ENCODE results near the gene ZNRD2. TPM values are rescaled to one million over a fixed set of nuclear protein-coding genes. Genes with fewer than 3 reads are reported as not detected.

Gene ZNRD2
- total RNA-seq, 1 donor from 2014 or later = 30.0 TPM

DNA sequence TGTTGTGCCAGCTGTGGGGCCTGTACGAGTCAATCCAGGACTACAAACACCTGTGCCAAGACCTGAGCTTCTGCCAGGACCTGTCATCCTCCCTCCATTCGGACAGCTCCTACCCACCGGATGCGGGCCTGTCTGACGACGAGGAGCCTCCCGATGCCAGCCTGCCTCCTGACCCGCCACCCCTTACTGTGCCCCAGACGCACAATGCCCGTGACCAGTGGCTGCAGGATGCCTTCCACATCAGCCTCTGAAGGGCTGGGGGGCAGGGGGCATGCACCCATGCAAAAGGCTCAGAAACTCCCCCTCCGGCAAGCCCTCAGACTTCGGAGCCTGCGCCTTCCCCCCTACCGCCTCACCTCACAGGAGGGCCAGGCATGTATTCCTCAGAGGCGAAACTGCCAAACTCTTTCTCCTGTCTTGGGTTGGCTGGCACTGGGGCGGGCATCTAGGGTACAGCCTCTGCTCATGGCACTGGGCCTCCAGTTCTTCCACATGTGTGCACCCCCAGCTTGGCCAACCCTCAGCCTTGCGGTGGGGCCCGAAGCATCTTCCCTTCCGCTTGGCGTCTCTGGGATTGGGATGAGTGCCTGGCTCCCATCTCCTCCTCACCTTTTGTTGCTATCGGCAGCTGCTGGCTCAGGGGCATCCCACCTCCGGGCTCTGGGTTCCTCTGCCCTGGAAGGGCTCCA, 3.3 kb downstream of the ZNRD2 start:
- no peak for DNase-seq (ENCODE audit: low spot score)

DNA sequence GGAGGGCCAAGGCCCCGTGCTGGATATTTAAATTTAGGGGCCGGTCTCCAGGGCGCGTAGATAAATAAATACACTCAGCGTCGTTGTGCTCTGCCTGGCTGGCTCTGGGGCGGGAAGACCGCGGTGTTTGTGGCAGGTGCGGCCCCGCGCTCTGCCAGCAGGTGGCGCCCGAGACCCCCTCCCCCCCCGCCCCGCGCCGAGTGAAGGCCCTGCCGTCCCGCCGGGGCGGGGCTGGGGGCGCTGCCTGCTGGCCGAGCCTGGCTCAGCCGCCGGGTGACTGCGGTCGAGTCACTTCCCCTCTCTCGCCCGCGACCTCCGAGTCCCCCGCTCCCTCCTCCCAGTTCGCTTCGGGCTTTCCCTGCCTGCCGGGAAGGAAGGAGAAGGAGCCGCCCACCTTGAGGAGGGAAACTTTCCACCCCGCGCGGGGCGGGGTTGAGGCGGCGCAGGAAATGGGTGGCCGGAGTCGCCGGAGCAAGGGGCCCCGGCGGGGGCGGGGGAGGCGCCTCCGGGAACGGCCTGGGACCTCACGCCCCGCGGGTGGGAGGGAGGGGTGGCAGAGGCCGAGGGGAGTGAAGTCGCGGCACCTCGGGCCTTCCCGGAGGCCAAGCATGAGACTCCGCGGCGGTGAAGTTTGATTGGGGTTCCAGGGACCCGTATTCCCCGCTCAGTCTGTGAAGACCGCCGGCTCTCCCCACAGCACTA, 4.0 kb downstream of the ZNRD2 start:
- peak; percentile 87 for DNase-seq (ENCODE audit: low spot score)

DNA sequence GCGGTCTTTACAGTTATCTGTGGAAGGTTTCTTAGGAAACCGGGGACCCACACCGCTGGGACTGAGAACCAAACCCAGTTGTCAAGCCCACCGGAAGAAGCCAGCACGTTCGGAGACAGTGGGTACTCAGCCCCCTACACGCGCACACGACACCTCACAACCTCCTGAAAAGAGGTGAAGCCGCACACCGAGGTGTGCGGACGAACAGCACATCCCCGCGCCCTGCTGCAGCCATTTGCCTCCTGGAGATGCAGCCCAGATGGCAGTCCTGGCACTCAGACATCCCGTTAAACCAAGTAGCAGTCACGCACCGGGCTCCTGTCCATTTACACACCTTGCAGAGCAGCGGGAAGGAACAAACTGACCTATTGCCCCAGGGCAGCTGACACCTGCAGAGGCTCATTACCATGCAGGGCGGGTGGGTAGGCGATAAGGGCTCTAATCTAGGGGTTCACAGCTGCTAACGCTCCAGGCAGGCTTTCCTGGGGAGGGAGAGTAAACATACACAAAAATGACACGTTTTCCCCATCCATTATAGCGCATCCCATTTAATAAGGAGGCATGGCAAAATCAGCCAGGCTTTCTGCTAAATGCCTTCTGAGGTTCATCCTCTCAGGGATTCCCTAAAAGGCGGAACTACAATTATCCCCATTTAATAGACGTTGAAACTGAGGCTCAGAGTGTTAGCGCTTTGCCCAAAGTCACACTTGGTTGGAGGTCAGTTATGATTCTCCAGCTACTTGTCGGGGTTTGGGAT, 4.7 kb downstream of the ZNRD2 start:
- DNase-seq (ENCODE audit: low spot score) = no peak

DNA sequence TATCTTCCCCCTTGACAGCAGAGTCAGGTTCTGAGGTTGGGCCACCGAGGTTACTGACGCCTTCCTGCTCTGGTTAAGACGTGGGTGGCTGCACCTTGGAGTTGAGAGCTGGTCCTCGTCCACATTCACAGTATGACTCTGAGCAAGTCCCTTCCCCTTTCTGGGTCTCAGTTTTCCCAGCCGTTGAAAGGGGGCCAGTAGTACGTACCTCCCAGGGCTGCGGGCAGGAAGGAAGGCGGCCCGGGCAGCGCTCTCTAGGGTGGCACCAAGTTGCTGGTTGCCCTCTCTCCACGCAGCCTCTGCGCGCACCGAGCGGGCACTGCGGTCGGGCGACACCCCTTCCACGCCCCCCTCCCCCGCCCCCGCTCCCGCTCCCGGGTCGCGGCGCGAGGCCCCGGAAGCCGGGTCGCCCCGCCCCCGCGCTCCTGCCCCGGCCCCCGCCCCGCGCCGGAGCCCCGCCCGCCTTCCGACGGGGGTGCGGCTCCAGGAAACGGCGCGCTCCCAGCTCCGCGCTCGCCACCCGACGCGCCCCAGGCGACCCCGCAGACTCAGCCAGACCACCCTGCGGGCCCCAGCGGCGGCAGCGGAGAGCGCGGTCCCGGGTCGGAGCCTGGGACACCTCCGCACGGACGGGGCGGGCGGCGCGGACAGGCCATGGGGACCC, 5.4 kb downstream of the ZNRD2 start, which contains the start of gene EHBP1L1:
Gene EHBP1L1 (plus strand): TSS at position 486 of the 664 bp plus-strand sequence. CDS start 250 bp downstream, outside the sequence.
- peak; percentile 51 for DNase-seq (ENCODE audit: low spot score)

DNA sequence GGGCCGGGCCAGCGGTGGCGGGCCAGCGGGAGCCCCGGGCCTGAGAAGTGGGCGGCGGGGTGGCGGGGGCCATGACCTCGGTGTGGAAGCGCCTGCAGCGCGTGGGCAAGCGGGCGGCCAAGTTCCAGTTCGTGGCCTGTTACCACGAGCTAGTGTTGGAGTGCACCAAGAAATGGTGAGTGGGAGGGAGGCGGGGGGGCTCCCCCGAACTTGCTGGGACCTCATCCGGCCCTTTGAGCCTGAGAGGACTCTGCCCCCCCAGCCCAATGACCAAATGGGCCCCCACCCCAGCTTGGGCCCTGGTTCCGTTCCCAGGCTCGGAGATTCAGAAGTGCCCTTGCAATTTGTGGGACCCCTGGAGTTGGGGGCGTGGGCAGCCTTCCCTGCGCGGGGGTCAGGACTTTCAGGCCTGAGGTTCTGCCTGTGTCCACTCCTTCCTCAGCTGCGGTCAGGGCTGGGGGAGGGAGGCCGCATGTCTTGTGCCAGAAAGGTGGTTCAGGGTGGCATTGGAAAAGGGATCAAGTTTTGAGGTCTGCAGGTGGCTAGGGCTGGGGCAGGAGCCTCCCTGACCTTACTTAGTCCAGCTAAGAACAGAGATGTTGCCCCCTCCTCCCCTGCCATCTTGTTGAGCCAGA, 6.1 kb downstream of the ZNRD2 start:
- DNase-seq (ENCODE audit: low spot score) = no peak

DNA sequence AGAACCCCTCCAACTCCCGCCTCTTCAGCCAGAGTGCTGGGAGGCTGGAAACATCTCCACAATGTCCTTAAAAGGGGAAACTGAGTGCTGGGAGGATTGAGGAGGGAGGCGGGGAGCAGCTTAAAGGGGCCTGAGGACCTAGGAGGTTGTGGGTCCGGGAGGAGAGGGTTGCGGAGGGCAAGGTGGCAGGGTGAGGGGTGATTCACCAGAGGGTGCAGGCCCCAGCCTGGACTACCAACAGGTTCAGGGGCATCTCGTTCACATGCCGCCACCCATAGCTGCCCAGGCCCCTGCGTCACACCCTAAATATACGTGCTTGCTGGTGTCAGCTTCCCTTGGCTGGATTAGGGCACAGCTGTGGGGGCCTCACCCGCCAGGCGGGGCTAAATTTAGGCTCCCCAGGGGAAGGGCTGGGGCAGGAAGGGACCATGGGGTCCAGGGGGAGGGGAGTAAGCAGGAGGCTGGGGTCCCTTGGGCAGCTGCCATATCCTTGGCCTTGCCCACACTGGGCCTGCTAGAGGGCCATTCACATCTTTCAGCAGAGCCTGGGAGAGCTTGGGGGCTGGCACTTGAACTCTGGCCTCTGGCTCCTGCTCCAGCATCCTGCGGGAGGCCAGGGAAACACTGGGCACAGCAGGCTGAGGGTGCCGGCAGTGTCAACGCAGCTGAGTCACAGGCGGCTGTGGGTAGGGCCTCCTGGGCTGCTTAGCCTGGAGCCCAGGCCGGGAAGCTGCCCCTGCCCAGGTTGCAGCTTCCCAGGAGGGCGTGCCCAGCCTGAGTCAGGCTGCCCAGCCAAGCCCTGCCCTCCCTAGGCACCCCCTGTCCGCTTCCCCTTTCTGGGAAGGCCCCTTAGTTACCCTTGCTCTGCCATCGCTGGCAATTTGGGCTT, 6.8 kb downstream of the ZNRD2 start:
- peak; percentile 62 for DNase-seq (ENCODE audit: low spot score)

DNA sequence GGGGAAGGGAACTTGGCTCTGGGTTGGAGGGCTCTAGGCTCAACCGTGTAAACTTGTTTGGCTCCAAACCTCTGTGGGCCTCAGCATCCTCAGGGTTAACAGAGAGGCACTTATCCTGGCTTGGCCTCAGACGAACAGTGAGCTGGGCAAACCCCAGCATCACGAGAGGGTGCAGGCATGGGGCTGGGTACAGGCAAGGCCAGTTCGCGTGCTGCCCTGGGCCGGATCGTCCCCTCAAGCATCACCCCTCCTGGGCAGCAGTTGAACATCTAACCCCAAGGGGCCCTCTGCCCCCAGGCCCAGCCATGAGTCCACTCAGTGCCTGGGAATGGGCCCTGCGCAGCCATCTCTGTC, 7.5 kb downstream of the ZNRD2 start:
- DNase-seq (ENCODE audit: low spot score) = no peak

DNA sequence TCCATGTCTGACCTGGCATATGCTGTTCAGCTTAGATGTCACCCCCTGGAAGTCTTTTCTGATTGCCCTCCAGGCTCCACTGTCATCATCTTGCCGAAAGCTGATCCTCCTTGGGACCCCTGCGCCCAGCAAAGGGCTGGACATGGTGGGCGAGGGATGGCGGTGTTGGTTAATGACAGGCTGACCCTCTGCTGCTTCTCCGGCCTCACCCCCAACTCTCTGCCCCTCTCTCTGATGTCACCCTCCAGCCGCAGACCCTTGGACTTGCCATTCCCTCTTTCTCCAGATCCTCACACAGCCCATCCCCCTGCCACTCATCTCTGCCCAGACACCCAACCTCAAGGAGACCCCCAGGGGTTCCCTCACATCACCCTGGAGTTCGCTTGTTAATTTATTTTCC, 7.9 kb downstream of the ZNRD2 start:
- no peak for DNase-seq (ENCODE audit: low spot score)

DNA sequence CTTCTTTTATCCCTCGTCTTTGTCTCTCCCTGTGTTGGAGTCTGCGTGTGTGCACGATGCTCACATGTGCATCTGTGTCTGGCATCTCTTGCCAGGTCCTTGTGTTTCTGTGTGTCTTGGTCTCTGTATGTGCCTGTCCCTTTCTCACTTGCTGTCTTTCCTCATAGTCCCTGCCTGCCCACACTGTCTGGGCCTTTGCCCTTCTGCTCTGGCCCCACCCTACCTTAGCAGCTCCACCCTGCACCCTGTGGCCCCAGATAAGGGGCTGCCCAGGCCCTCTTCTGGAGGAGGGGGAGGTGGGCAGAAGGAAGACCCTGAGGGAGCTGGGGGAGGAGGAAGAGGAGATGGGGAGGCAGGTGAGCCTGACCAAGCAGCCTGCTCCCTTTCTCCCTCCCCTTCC, 8.4 kb downstream of the ZNRD2 start:
- no peak for DNase-seq (ENCODE audit: low spot score)

DNA sequence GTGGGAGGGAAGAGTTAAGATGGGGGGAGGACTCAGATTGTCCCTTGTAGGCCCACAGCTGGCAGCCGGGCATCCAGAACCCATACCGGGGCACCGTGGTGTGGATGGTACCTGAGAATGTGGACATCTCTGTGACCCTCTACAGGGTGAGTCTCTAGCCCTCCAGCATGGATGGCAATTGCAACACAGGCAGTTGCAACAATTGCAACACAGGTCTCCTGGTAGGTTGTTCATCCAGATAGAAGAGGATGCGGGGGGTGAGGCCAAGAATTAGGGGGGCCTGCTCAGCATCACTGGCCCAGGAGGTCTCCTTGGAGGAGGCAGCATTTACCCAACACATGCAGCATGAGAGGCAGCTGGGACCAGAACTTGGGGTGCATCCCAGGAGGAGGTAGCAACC, 9.0 kb downstream of the ZNRD2 start:
- no peak for DNase-seq (ENCODE audit: low spot score)

DNA sequence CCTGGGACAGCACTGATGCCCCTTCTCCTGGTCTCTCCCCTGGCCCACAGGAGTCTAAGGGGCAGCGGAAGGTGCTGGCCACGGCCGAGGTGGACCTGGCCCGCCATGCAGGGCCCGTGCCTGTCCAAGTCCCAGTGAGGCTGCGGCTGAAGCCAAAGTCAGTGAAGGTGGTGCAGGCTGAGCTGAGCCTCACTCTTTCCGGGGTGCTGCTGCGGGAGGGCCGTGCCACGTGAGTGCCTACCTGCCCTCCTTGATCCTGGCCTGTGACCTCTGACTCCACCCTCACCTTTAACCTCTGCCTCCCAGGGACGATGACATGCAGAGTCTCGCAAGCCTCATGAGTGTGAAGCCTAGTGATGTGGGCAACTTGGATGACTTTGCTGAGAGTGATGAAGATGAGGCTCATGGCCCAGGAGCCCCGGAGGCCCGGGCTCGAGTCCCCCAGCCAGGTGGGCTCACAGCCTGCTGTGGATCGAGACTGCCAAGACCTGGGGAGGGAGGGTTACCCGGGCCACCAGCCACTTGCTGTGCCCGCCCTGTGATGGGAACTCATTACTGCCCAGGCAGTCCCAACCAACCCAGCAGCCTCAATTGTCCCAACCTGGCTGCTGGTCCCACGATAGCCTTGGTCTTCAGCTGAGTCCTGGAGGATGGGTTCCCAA, 9.9 kb downstream of the ZNRD2 start:
- DNase-seq (ENCODE audit: low spot score) = no peak

DNA sequence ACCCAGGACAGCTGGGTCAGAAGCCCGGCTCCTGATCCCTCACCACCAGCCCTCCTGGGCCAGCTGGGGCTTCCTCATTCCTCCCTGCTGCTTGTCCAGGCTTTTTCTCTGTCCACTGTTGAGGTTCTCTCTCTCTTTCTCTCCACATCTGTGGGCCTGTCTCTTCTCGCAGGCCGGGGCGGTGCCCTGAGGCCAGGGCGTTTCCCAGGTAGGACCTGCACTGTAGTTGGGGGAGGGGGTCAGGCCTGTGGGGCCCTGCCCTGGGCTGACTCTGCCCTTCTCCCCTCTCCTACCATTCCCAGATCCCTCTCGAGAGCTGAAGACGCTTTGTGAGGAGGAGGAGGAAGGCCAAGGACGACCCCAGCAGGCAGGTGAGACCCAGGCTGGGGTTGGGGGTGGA, 10.5 kb downstream of the ZNRD2 start:
- DNase-seq (ENCODE audit: low spot score) = no peak

DNA sequence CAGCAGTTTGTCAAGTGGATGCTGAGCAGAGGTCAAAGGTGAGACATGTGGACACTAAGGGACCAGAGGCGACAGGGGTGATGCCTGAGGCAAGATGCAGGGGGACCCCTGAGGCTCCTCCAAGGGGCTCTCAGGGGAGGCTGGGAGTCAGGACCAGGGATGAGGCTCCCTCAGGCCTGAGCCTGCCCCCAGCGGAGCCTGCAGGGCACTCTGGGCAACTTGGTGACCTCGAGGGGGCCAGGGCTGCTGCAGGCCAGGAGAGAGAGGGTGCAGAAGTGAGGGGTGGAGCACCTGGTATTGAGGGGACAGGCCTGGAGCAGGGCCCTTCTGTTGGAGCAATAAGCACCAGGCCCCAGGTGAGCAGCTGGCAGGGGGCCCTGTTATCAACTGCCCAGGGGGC, 11.7 kb downstream of the ZNRD2 start:
- no peak for DNase-seq (ENCODE audit: low spot score)

DNA sequence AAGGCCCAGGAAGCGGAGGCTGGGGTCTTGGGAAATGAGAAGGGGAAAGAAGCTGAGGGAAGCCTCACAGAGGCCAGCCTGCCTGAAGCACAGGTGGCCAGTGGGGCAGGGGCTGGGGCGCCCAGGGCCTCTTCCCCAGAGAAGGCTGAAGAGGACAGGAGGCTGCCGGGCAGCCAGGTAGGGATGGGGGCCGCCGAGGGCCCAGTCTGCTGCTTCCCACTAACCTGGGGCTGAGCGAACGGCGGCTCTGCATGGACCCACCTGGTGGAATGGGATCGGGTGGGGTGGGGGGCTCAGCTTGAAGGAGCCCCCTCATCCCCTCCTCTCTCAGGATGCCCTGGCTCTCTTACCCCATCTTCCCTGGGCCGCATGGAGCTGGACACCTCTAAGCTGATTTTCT, 13.3 kb downstream of the ZNRD2 start:
- DNase-seq (ENCODE audit: low spot score) = no peak

DNA sequence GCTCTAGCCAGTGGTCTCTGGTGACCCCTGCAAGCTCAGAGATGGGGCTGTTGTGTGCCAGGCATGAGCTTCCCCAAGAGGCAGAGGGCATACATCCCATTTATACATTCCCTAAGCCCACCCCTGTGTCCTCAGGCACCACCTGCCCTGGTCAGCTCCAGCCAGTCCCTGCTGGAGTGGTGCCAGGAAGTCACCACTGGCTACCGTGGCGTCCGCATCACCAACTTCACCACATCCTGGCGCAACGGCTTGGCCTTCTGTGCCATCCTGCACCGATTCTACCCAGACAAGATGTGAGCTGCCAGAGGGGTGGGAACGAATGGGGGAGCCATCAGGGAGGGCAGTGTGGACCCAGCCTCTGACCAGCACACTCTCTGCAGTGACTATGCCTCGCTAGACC, 13.8 kb downstream of the ZNRD2 start:
- DNase-seq (ENCODE audit: low spot score) = no peak

DNA sequence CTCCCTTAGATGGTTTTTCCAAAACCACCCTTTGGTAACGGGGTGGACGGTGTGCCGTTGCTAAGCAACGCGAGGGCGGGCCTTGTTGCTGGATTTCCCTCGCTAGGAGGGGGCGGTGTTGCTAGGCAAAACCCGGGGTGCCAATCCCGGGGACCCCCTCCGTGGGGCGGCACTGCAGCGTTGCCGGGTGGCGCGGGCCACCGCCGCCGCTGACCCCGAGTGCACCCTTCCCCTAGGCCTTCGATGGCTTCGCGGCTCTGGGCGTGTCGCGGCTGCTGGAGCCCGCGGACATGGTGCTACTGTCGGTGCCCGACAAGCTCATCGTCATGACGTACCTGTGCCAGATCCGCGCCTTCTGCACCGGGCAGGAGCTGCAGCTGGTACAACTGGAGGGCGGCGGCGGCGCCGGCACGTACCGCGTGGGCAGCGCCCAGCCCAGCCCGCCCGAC, 14.5 kb downstream of the ZNRD2 start:
- DNase-seq (ENCODE audit: low spot score) = no peak

DNA sequence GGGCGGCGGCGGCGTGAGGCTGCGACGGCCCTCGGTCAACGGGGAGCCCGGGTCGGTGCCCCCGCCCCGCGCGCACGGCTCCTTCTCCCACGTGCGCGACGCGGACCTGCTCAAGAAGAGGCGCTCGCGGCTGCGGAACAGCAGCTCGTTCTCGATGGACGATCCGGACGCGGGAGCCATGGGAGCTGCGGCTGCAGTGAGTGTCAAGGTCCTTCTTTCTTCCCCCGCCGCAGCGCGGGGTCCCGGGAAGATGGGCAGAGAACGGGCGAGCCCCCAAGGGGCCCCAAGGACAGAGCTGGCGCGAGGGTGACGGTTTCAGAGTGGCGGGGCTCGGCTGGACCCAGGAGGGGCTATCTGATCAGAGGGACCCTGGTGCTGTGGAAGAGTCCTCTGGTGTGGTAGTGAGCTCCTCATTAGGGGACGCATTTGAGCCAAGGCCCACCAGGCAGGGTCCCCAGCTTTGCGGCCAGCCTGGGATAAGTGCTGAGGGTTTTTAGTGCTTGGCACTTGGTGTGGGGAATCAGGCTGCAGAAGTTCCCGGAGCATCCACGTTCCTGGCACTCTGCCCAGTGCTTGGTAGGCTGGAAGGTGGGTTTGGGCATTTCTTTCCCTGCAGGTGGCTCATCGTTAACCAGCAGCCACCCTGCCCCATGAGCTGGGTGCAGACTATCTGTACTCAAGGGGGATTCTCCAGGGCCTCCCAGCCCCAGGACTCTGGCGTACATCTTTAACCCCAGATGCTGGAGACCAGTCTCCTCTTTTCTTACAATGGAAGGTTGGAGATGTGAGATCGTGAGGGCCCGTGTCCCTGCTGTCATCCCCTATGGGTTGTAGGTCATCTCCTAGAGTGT, 15.3 kb downstream of the ZNRD2 start:
- no peak for DNase-seq (ENCODE audit: low spot score)

DNA sequence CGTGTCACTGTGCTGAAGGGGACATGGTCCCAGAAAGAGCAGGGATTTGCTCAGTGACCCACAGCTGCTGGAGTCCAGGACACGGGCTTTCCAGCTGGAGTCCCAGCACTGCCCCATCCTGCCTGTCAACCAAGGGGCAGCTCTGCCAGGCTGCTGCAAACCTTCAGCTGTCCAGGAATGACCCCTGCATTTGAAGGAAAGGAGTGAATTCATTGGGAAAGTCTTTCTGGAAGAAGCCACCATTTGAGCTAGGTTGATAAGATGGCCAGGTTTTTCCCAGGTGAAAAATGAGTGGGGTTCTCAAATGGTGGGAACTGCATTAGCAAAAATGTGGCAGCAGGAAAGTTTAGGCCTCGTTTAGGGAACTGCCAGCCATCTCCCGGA, 16.0 kb downstream of the ZNRD2 start:
- no peak for DNase-seq (ENCODE audit: low spot score)

DNA sequence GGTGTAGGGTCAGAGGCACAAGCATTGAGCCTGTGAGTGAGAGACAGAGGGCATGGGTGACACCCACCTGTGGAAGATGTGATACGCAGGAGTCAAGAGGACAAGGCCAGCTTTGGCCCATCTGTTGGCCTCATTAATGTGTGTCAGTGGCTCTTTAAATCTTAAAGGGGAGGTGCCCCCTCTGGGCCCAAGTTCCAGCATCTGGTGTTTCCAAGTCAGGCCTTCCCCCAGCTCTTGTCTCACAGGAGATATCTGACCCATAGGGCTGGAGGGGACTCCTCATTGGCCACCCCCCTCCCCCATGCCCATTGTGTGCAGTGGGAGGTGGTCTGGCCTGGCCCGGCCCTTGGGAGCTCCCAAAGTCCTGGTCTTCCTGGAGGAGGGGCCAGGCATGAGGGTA, 16.4 kb downstream of the ZNRD2 start:
- no peak for DNase-seq (ENCODE audit: low spot score)
